Endometrial microvascular endothelial cells (primary cell): ENCODE data around the gene RXFP2. TPM values are rescaled to one million over a fixed set of nuclear protein-coding genes. Genes with fewer than 3 reads are reported as not detected.

Experiments
- in situ Hi-C: cut with HindIII; loops from 2 replicates; pipeline ENCODE4 v1.10.0; 2017; ENCODE audit warnings: low sequenced_read_pairs, low pct_unique_long_range_greater_than_20kb; ENCODE audit errors: inconsistent ontology term
- total RNA-seq: library from RNA; depleted of rRNA; stranded (reverse); fragments of >200 nt; gene quantifications from one replicate; pipeline ENCODE4 v1.2.3, GENCODE V29; 2015; ENCODE audit errors: inconsistent ontology term

Gene RXFP2, protein sequence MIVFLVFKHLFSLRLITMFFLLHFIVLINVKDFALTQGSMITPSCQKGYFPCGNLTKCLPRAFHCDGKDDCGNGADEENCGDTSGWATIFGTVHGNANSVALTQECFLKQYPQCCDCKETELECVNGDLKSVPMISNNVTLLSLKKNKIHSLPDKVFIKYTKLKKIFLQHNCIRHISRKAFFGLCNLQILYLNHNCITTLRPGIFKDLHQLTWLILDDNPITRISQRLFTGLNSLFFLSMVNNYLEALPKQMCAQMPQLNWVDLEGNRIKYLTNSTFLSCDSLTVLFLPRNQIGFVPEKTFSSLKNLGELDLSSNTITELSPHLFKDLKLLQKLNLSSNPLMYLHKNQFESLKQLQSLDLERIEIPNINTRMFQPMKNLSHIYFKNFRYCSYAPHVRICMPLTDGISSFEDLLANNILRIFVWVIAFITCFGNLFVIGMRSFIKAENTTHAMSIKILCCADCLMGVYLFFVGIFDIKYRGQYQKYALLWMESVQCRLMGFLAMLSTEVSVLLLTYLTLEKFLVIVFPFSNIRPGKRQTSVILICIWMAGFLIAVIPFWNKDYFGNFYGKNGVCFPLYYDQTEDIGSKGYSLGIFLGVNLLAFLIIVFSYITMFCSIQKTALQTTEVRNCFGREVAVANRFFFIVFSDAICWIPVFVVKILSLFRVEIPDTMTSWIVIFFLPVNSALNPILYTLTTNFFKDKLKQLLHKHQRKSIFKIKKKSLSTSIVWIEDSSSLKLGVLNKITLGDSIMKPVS
- not detected for total RNA-seq

- in situ Hi-C loops: no loop called here
Observed at GRCh38 chr13:31739226-31739625, at the start of gene RXFP2. RXFP2 (plus strand) TSS chr13:31739526; CDS start chr13:31739613, 87 bp downstream.

DNA sequence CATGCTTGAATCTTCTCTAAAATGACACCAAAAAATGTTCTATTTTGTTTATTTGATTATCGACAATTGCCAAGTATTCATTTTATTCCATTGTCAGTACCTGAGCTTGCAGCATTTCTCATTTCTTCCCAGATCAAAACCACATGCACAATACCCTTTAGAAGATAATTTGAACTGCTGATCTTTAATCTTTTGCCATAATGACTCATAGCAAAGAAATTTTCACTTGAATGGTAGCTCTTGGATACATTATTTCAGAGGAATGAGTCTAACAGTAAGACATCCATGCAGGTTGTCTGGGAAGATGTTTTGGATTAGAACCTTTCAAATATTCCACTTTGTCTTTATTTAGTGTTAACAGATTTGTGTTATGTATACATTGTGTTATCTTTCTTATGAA lies 42.0 kb upstream of the RXFP2 start:
- in situ Hi-C loops: no loop called here

DNA sequence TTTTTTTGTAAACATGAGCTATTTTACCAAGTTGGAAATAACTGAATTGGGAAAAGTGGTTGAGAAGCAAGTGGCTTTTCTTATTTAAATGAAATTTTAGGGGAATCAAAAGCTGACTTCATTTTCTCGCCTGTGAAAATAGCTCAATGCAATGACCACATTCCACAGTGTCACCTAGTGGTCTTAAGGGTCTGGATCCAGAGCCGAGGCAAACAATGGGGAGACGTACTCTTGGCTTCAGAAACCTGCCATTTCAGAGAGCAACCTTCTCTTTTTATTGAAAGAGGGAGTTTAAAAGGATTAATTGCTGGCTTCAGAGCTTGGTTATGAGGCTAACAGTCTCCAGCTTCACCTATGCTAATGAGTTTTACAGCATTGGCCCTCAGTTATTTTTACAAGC lies 39.7 kb upstream of the RXFP2 start:
- in situ Hi-C loops: no loop called here

- in situ Hi-C loops: no loop called here
Observed at GRCh38 chr13:31703780-31704179, 35.5 kb upstream of the RXFP2 start.

DNA sequence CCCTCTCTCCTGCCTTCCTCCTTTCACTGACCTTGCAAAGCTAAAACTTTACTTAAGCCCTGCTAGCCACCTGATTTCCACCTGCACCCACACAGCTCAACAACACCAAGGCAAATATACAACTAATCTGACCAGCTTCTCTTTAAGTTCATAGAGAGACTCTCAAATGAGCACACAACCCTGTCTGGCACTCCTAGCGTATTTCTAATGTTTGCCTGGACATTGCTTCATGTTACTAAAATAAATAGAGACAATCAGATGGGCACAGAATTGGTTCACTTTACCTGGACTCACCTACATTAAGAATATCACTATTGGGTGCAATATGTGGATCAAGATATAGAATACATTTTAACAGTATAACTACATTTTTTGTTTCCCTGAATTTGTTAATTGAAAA lies 33.2 kb upstream of the RXFP2 start:
- in situ Hi-C loops: no loop called here

DNA sequence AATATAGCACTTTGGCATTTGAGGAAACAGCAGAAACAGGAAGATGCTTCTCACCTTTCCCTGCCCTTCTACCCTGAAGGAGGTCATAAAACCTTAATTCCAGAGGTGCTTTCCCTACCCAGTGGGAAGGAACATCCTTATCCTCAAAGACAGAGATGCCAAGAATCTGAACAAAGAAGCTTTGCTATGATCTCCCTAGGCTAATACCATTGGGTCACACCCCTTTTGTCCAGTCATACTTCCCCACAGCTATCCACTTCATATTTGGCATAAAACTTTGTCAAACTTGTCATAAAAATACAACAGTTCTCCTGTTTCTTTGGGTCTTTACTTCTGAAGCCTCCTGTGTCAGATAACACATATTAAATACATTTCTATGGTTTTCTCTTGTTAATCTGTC lies 21.7 kb upstream of the RXFP2 start:
- in situ Hi-C loops: no loop called here

DNA sequence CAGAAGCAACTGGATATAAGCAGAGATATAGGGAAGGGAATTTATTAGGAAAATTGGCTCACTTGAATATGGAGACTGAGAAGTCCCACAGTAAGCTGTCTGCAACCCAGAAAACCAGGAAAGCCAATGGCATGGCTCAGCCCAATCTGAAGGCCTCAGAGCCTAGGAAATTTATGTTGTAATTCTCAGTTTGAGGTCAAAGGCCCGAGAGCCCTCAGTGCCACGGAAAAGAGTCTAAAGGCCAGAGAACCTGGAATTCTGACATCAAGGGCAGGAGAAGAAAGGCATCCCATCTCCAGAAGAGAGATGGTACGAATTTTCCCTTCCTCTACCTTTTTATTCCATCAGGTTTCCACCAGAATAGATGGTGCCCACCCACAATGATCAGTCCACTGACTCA lies 20.1 kb upstream of the RXFP2 start:
- in situ Hi-C loops: no loop called here

DNA sequence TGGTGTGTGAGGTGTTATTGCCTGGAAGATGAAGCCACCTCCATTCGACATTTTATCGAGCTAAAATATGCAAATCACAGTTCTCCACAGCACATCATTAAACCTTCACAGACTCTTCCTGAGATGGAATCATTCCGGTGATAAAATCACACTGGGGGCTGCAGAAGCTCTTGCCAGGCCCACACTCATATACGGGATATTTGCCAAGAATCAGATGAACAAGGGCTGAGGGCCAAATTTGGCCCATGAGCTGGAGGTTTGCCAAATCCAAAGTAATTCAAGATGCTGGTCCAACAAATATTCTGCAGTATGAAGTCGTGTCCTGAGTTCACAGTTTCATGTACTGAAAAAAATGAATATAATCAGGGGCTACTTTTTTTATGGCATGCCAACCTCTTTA lies 16.7 kb upstream of the RXFP2 start:
- in situ Hi-C loops: no loop called here

- in situ Hi-C loops: no loop called here
Observed at GRCh38 chr13:31725841-31726240, 13.5 kb upstream of the RXFP2 start.

DNA sequence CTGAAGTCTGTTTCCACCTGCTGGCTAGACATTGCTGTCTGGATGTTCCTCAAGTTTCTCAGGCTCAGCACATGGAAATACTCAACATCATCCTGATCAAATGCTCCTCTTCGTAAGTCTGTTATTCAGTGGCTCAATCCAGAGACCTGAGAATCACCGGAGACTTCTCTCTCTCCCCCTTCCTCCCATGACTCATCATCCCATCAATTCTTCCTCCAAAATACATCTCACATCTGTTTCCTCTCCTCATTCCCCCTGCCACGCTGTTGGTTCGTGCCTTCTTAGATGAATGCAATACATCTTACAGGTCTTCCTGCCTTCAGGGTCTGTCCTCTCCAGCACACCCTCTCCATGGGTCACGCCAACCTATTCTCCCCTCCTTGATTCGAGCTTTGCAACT lies 7.4 kb upstream of the RXFP2 start:
- in situ Hi-C loops: no loop called here

DNA sequence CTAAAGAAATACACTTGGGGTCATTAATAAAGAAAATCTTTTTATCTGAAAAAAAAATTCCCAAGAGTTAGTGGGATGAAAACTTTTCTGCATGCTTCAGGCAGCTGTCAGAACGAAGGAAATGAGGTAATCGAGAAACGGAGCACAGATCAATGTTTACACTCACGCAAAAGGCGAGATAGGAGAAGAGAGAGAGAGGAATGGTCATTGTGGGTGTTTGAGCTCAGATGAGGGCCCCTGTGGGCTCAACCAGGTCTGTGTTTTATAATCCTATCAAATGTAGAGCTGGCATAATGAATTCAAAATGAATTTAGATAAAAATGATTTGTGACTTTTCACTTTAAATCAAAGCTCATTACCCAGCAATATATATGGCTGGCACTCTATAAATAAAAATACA lies 6.3 kb upstream of the RXFP2 start:
- in situ Hi-C loops: no loop called here

DNA sequence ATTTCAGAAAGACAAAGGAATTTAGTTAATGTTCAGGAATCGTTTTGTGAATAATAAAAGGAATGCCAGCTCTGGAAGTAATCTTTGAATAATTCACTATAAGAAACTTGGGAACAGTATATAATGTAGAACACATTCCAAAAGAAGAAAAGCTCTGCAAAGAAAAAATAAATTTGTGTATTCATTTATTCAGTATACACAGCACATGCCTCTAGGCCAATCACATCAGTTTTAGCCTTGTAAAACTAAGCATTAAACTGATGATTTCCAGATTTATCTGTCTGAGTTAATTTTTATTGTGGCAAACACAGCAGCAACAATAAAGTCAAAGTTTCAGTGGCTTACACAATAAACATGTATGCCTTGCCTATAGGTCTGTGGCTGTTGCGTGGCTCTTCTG lies 5.7 kb upstream of the RXFP2 start:
- in situ Hi-C loops: no loop called here

DNA sequence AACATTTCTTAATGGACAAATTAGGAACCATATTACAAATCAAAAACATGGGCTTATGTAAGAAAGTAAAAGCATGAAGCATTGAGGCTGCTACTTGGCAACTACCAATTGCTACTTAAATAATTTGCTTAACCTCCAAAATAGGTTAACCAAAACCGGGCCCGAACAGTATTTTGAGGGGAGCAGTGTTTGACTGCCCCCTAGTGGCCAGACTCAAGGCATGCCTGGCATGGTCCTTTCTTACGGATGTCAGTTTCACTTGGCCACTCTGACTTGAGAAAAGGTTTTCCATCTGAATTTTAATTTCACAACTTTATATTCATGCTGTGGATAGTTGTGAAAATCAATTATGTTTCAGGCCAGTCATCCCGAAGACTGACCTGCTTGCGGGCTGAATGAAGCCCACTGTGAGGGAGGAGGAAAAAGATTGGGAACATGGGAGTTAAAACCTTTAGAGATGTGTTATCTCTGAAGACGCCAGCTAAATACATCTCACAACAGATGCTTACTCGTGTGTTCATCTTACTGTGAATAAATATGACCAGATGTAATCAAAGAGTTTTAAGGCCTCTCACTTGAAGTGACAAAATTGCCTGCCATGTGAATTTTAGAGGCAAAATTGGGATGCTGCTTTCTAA lies 2.9 kb downstream of the RXFP2 start:
- in situ Hi-C loops: no loop called here

DNA sequence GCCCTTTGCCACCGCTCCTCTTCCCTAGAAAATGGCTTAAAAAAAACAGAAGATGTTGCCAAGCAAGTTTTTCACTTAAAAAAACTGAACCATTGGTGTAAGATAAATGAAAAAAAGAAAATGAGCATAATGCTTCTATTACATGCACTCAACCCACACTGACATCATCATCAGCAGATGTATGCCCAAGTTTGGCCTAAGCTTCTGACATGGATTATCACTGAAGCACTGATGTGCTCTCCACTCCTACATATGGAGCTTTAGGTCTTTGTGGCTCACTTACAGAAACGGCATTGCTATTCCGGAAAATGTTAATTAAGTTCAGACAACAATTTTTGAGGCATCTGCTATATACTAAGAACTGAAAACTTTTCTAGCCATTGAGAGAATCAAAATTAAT lies 8.0 kb downstream of the RXFP2 start:
- in situ Hi-C loops: no loop called here

GRCh38 chr13:31747966-31748365 lies 8.6 kb downstream of the RXFP2 start:
- in situ Hi-C loops: no loop called here

- in situ Hi-C loops: loop anchor here (25.0 kb wide), 1 partner anchor 313 kb away; no protein-coding TSS in a partner anchor
Observed at GRCh38 chr13:31749929-31750328, 10.6 kb downstream of the RXFP2 start.

GRCh38 chr13:31755211-31755610 lies 15.9 kb downstream of the RXFP2 start:
- in situ Hi-C loops: loop anchor here (25.0 kb wide), 1 partner anchor 318 kb away; no protein-coding TSS in a partner anchor

DNA sequence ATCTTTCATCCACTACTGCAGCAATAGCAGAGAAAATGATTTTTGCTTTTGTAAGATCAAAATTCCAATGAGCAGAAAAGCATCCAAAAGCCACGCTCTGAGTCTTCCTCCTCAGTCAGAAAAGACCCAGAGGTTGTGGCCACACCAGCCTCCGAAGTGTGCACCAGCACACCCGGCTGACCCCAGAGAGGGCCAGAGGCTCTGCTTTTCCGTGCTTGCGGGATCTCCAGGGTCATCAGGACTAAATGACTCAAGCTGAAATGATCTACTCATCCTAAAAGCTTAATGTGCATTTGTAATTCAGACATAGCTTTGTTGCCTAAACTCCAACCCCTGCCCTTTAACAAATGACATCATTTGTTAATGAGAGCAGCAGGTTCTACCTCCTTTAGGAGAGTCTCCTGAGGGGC lies 16.5 kb downstream of the RXFP2 start:
- in situ Hi-C loops: loop anchor here (25.0 kb wide), 1 partner anchor 319 kb away; no protein-coding TSS in a partner anchor

- in situ Hi-C loops: loop anchor here (25.0 kb wide), 1 partner anchor 319 kb away; no protein-coding TSS in a partner anchor
Observed at GRCh38 chr13:31756346-31756745, 17.0 kb downstream of the RXFP2 start.
